GM12875 (cell line): ENCODE results near the gene TPSAB1.
"Not testable (repeated sequence)": the region's sequence is repeated elsewhere in the genome, so short reads cannot be mapped to it uniquely, and the experiment has no call there.

Source experiments
- H3K4me3 ChIP-seq: one replicate; pipeline ENCODE4 v1.5.1; 2011; ENCODE audit warnings: low read depth, low read length, control low read depth
- CTCF ChIP-seq: IDR thresholded peaks from 2 replicates; pipeline ENCODE4 v1.5.1; 2011; ENCODE audit warnings: low read depth, mild to moderate bottlenecking, control low read depth, inconsistent platforms, low read length, moderate library complexity, borderline replicate concordance; ENCODE audit not compliant: insufficient read depth

TPSAB1 gene

GRCh38 chr16:1229476-1229875 lies 11.0 kb upstream of the TPSAB1 start:
- H3K4me3 ChIP-seq = not testable (repeated sequence)

GRCh38 chr16:1230084-1230470 lies 10.4 kb upstream of the TPSAB1 start, which contains the start of gene TPSB2:
TSS of gene TPSB2 (minus strand) at chr16:1230184. CDS start at chr16:1229951, 233 bp downstream.
- H3K4me3 ChIP-seq = not testable (repeated sequence)

GRCh38 chr16:1230471-1231212 lies 9.9 kb upstream of the TPSAB1 start:
- H3K4me3 ChIP-seq = not testable (repeated sequence)

DNA sequence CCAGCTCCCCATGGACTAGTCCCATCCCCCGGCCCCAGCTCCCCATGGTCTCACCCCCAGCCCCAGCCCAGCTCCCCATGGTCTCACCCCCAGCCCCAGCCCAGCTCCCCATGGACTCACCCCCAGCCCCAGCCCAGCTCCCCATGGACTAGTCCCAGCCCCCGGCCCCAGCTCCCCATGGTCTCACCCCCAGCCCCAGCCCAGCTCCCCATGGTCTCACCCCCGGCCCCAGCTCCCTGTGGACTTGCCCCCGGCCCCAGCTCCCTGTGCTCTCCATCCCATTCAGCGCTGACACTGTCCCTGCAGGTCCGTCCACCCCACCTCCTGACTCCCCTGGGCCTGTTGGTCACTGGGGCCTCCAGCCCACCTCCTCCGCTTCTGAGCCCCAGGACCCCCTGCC lies 9.2 kb upstream of the TPSAB1 start:
- H3K4me3 ChIP-seq = not testable (repeated sequence)

DNA sequence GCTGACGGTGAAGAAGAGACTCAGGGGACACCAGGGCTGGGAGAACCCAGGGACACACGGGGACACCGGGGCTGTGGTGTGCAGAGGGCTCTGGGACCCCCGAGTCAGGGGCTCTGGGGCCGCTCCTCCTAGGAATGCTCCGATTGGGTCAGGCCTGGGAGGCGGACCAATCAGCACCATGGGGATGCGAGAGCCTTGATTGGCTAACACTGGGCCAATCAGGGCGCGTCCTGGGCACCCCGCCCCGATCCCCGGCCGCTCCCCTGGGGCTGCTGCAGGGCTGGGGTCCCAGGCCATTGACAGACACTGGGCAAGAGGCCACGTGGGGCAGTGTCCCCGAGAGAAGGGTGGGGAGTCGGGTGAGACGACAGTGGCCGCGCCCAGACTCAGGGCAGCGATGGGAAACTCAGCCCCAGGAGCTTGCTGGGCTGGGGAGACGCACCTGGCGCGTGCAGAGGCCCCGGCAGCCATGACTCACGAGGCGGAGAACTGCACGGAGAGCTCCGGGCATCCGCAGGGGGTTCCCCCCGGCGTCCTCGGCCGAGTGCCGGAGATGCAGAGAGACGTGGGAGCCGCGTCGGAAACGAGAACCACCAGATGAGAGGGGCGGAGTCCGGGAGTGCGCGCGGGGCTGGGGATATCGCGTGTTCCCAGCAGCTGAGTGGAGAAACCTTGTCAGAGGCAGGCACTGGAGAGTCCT lies 8.3 kb upstream of the TPSAB1 start:
- not testable (repeated sequence) for H3K4me3 ChIP-seq

DNA sequence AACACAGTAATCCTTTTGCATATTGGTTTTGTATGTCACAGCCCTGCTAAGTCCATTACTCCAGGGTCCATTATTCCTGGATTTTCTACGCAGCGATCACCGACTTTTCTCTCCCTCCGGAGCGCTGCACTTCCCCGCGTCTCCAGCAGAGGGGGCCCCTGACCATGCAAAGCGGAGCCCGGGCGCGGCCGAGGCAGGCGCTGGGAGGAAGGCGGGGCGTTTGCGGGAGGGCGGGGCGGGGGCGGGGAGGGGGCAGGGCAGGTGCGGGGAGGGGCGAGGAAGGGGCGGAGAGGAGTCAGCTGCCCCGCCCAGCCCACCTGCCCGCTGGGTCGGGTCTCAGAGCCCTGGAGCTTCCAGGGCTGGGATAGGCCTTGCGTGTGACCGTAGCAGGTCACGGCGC lies 3.8 kb upstream of the TPSAB1 start:
- H3K4me3 ChIP-seq = not testable (repeated sequence)

GRCh38 chr16:1237990-1238389 lies 2.5 kb upstream of the TPSAB1 start:
- no peak for TF ChIP-seq CTCF
- H3K4me3 ChIP-seq = no peak overlapping the region

DNA sequence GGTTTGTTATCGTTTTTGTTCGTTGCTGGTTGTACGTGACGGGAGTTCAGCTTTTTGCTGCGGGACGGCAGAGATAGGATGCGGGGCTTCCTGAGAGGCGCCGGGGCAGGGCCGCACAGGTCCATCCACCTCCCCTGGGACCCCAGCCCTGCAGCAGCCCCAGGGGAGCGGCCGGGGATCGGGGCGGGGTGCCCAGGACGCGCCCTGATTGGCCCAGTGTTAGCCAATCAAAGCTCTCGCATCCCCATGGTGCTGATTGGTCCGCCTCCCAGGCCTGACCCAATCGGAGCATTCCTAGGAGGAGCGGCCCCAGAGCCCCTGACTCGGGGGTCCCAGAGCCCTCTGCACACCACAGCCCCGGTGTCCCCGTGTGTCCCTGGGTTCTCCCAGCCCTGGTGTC lies 1.6 kb upstream of the TPSAB1 start:
- not testable (repeated sequence) for H3K4me3 ChIP-seq

DNA sequence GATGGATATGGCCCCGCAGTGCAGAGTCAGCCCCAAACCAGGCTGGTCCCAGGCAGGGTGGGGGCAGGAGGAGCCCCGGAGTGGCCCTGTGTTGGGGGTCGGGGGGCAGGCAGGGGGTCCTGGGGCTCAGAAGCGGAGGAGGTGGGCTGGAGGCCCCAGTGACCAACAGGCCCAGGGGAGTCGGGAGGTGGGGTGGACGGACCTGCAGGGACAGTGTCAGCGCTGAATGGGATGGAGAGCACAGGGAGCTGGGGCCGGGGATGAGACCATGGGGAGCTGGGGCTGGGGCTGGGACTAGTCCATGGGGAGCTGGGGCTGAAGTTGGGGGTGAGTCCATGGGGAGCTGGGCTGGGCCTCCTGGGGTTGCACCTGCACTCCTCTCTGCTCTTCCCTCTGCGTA lies 930 bp upstream of the TPSAB1 start:
- not testable (repeated sequence) for H3K4me3 ChIP-seq

- not testable (repeated sequence) for H3K4me3 ChIP-seq
These were observed 576 bp downstream of the TPSAB1 start for GRCh38 chr16:1241081-1241480.

GRCh38 chr16:1243363-1243762 lies 2.9 kb downstream of the TPSAB1 start:
- not testable (repeated sequence) for H3K4me3 ChIP-seq

- not testable (repeated sequence) for H3K4me3 ChIP-seq
These were observed 3.7 kb downstream of the TPSAB1 start for GRCh38 chr16:1243907-1244850.

DNA sequence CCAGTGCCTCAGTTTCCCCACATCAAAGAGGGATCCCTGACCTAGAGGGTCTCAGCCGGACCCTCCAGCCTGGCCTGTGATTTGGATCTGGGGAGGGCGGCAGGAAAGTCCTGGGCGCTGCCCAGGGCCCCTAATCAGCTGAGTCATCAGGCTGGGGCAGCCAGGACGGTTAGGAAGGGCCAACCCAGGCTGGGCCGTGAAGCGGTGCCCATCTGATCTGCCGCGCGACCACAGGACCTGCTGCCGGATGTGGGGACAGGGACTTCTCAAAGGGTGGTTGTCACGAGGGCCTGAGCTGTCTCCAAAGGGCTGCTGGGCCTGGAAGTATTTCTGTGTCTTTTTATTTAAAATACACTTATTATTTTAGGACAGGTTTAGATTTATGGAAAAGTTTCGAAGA lies 4.4 kb downstream of the TPSAB1 start:
- TF ChIP-seq CTCF = no peak

More for the DNA sequence above, 4.4 kb downstream of the TPSAB1 start:
- no peak overlapping the region for H3K4me3 ChIP-seq
